Keratinocyte (primary cell): Measurements from ENCODE around the gene IQCK.

Source experiments
- CTCF ChIP-seq, 3 experiments: IDR thresholded peaks in 1 of 3; conservative IDR thresholded peaks in 1 of 3; optimal IDR thresholded peaks in 1 of 3; 2 replicates in 2 of 3; 3 replicates in 1 of 3; pipeline versions ENCODE3 to v1.5.1; 2011; ENCODE audit warnings: low read length in 3 of 3, mild to moderate bottlenecking in 3 of 3, moderate library complexity in 2 of 3, control low read depth in 1 of 3, inconsistent platforms in 1 of 3; ENCODE audit not compliant: insufficient read depth in 2 of 3; ENCODE audit errors: extremely low read depth in 1 of 3
- EZH2 ChIP-seq: IDR thresholded peaks from one replicate; pipeline ENCODE4 v1.6.1; 2012; ENCODE audit warnings: inconsistent platforms, mild to moderate bottlenecking, low read length, moderate library complexity

DNA sequence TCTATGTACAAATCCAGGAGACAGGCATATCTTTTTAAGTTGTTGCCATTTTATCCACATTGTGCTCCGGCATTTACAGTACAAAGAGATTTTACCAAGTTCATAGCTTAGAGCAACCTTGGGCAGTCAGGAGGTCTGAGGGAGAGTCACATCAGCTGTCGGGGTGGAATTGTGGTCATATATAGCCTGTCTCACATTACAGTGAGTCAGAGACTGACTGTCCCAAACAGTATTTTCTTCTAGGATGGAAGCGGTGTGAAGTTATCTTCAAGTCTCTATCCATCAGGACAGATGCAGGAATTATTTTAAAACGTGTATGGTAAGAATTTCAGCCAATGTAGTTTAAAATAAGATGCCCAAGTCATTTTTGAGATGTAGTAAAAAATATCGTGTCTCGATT, 113.6 kb downstream of the IQCK start:
- TF ChIP-seq CTCF (optimal IDR thresholded peaks at IDR 0.05 in 1 of 3, IDR thresholded peaks at IDR 0.05 in 1 of 3, conservative IDR thresholded peaks at IDR 0.05 in 1 of 3; ENCODE audit: extremely low read depth in 1 of 3, insufficient read depth in 2 of 3, low read length in 3 of 3) (no peak), EZH2 (no peak)
